Osteoblast (primary cell): ENCODE data around the gene BTD. TPM values are rescaled to one million over a fixed set of nuclear protein-coding genes. Genes with fewer than 3 reads are reported as not detected.
A peak's percentile ranks its signal among the peaks of the same experiment; 100 is the strongest.

Source experiments
- DNase-seq: peaks from one replicate; pipeline ENCODE4 v3.0.0; 2011; ENCODE audit warnings: low spot score, mixed read lengths; ENCODE audit not compliant: insufficient read length; ENCODE audit errors: missing footprints
- H2AFZ ChIP-seq: 2 replicates; pipeline ENCODE4 v1.6.0; 2011; ENCODE audit warnings: mild to moderate bottlenecking, low read length
- H3K27ac ChIP-seq: 2 replicates; pipeline ENCODE4 v1.5.1; 2011; ENCODE audit warnings: mild to moderate bottlenecking, low read depth, low read length, moderate library complexity
- H3K27me3 ChIP-seq: 2 replicates; pipeline ENCODE4 v1.6.0; 2012; ENCODE audit warnings: mild to moderate bottlenecking, control low read depth, inconsistent platforms, low read length, moderate library complexity; ENCODE audit not compliant: insufficient read depth
- H3K36me3 ChIP-seq: 2 replicates; pipeline ENCODE4 v1.5.1; 2011; ENCODE audit warnings: mild to moderate bottlenecking, low read length, control low read depth, moderate library complexity; ENCODE audit not compliant: insufficient read depth
- H3K4me1 ChIP-seq: 2 replicates; pipeline ENCODE4 v1.5.1; 2011; ENCODE audit warnings: mild to moderate bottlenecking, low read length, control low read depth, moderate library complexity; ENCODE audit not compliant: insufficient read depth
- H3K4me2 ChIP-seq: 2 replicates; pipeline ENCODE4 v1.6.0; 2011; ENCODE audit warnings: mild to moderate bottlenecking, low read length; ENCODE audit not compliant: insufficient read depth
- H3K4me3 ChIP-seq: fragments of 200-600 bp; sonication (generic); 3 replicates; pipeline ENCODE4 v1.5.1; 2012; ENCODE audit warnings: mild to moderate bottlenecking, low read length, inconsistent platforms; ENCODE audit not compliant: insufficient read depth
- H3K79me2 ChIP-seq: 2 replicates; pipeline ENCODE4 v1.6.0; 2012; ENCODE audit warnings: mild to moderate bottlenecking, low read length, control low read depth, inconsistent platforms; ENCODE audit not compliant: insufficient read depth
- H3K9me3 ChIP-seq: 2 replicates; pipeline ENCODE4 v1.5.1; 2011; ENCODE audit warnings: low read depth, low read length, control low read depth
- H4K20me1 ChIP-seq: 2 replicates; pipeline ENCODE4 v1.6.0; 2012; ENCODE audit warnings: mild to moderate bottlenecking, low read length, control low read depth; ENCODE audit not compliant: insufficient read depth
- CTCF ChIP-seq: IDR thresholded peaks from 2 replicates; pipeline ENCODE4 v1.5.1; 2011; ENCODE audit warnings: mild to moderate bottlenecking, low read depth, low read length, moderate library complexity; ENCODE audit errors: extremely low read depth
- total RNA-seq: library from RNA; depleted of rRNA; stranded (reverse); fragments of >200 nt; gene quantifications from 2 replicates; pipeline ENCODE4 v1.2.3, GENCODE V29; 2012

The BTD gene
- total RNA-seq, 1 donor, result 31.1 TPM

GRCh38 chr3:15664144-15664543, 62.6 kb downstream of the BTD start:
- Histone ChIP-seq H3K9me3 (no peaks in the 10 kb centered on the region), H3K4me2 (no peak overlapping the region), H3K4me1 (no peaks in the 10 kb centered on the region), H3K79me2 (no peaks in the 10 kb centered on the region), H3K36me3 (peaks cover 12% of the 10 kb centered on the region), H2AFZ (no peak overlapping the region), H4K20me1 (no peaks in the 10 kb centered on the region), H3K27me3 (no peaks in the 10 kb centered on the region), H3K4me3 (no peak overlapping the region), H3K27ac (no peak overlapping the region)
- no peak for TF ChIP-seq CTCF
- DNase-seq, result peak; percentile 22

GRCh38 chr3:15665510-15666150, 64.1 kb downstream of the BTD start:
- H3K4me2 ChIP-seq, result no peak overlapping the region
- no peaks in the 10 kb centered on the region for H3K79me2 ChIP-seq
- H3K9me3 ChIP-seq, result no peaks in the 10 kb centered on the region
- no peak for DNase-seq
- H2AFZ ChIP-seq, result no peak overlapping the region
- no peaks in the 10 kb centered on the region for H4K20me1 ChIP-seq
- H3K4me3 ChIP-seq, result no peak overlapping the region
- no peak for TF ChIP-seq CTCF
- no peak overlapping the region for H3K27ac ChIP-seq
- H3K36me3 ChIP-seq, result peaks cover 25% of the 10 kb centered on the region
- H3K27me3 ChIP-seq, result no peaks in the 10 kb centered on the region
- no peaks in the 10 kb centered on the region for H3K4me1 ChIP-seq

GRCh38 chr3:15666277-15666676, 64.7 kb downstream of the BTD start:
- no peak for TF ChIP-seq CTCF
- no peaks in the 10 kb centered on the region for H3K9me3 ChIP-seq
- H3K27me3 ChIP-seq, result no peaks in the 10 kb centered on the region
- H2AFZ ChIP-seq, result no peak overlapping the region
- DNase-seq, result no peak
- H3K4me2 ChIP-seq, result no peak overlapping the region
- H4K20me1 ChIP-seq, result no peaks in the 10 kb centered on the region
- H3K4me1 ChIP-seq, result no peaks in the 10 kb centered on the region
- H3K79me2 ChIP-seq, result no peaks in the 10 kb centered on the region
- H3K4me3 ChIP-seq, result no peak overlapping the region
- peaks cover 31% of the 10 kb centered on the region for H3K36me3 ChIP-seq
- H3K27ac ChIP-seq, result no peak overlapping the region

- Histone ChIP-seq H3K36me3 (peaks cover 42% of the 10 kb centered on the region), H3K27ac (no peak overlapping the region), H3K4me1 (no peaks in the 10 kb centered on the region), H3K4me2 (no peak overlapping the region), H3K79me2 (no peaks in the 10 kb centered on the region), H4K20me1 (no peaks in the 10 kb centered on the region), H3K27me3 (no peaks in the 10 kb centered on the region), H3K4me3 (no peak overlapping the region), H3K9me3 (no peaks in the 10 kb centered on the region), H2AFZ (no peak overlapping the region)
- DNase-seq, result no peak
- TF ChIP-seq CTCF, result no peak
Observed at GRCh38 chr3:15667484-15667883, 65.9 kb downstream of the BTD start.
